ENCODE measurements around the gene TADA1.
A peak's percentile ranks its signal among the peaks of the same experiment; 100 is the strongest.
"Not testable (repeated sequence)": the region's sequence is repeated elsewhere in the genome, so short reads cannot be mapped to it uniquely, and the experiment has no call there.

Gene TADA1

DNA sequence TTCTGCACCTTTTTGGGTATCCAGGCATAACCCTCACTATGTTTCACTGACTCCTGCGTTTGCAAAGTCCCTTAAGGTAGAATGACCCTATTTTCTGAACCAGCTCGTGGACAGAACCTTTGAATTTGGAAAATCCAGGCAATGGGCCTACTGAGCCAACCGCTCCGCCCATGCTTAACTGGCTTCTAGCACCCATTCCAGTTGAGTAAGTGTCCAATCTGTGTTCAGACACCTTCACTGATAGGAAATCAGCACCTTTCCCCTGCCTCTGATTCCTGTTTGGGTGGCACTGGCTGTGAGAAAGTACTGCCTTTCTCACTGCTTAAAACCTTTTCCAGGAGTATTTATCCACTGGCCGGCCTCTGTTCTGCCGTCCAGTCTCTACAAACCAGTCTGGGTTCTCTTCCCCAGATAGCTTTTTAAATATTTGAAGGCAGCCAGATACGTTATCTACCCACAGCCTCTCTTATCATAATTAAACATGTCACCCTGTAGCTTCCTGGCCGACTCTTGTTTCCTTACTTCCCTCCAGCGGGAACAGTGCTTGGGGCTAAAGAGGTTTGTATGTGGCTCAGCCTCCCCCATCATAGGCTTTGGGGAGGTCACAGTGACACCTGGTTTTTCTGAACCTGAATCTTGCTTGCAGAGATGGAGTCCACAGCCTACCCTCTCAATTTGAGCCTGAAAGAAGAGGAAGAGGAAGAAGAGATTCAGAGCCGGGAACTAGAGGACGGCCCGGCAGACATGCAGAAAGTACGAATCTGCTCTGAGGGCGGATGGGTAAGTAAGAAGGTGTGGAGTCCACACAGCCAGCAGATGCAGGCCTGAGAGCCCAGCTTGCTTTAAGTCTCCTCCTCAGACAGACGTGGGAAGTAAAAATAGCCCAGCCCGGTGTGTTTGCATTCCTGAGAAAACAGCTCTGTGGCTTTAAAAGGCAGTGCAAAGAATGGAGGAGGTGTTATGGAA lies 35.5 kb downstream of the TADA1 start:
- 0 out of 2 replicates have a peak, but pooled peaks have one; percentile 16 for TF ChIP-seq TAF1 (IDR thresholded peaks at IDR 0.05; ENCODE audit: borderline replicate concordance, low read depth, low read length)
- TF ChIP-seq POLR2A (IDR thresholded peaks at IDR 0.05; ENCODE audit: low read depth, low read length) = no peak
- FAIRE-seq (no peak), DNase-seq (ENCODE audit: insufficient read length) (no peak)

DNA sequence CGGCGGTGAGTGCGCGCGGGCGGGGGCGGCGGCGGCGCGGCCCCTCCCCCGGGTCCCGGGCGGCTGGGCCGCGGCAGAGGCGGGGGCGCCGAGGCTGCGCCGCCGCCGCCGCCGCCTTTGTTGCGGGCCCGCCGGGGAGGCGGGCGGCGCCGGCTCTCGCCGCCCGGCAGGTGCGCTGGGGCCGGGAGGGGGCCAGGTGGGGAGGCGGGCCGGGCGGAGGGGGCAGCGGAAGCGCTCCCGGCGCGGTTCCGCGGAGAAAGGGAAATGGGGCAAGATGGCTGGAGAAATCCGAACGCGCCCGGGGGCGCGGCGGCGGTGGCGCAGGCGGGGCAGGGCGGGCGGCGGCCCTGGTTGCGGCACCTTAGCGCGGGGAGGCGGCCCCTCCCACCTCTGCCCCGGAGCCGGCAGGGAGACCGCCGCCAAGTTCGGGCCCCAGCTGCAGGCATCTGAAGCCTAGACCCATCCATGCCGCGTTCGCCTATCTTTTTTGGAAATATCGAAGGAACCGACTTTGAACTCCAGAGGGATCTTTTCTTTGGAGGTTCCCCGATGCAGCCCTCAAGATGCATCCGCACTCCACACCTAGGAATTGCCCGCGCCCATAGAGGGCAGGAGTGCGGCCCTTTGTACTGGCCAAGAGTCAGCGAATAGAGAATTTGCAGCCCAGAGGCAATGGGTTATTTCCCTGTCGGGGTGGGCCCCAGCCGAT lies 36.3 kb downstream of the TADA1 start:
- TF ChIP-seq TAF1 (IDR thresholded peaks at IDR 0.05; ENCODE audit: borderline replicate concordance, low read depth, low read length) (no peak), POLR2A (IDR thresholded peaks at IDR 0.05; ENCODE audit: low read depth, low read length) (no peak), POLR2AphosphoS5 (IDR thresholded peaks at IDR 0.05; ENCODE audit: low read depth, low read length) (no peak)
- FAIRE-seq (no peak), DNase-seq (ENCODE audit: insufficient read length) (peak; percentile 39)

DNA sequence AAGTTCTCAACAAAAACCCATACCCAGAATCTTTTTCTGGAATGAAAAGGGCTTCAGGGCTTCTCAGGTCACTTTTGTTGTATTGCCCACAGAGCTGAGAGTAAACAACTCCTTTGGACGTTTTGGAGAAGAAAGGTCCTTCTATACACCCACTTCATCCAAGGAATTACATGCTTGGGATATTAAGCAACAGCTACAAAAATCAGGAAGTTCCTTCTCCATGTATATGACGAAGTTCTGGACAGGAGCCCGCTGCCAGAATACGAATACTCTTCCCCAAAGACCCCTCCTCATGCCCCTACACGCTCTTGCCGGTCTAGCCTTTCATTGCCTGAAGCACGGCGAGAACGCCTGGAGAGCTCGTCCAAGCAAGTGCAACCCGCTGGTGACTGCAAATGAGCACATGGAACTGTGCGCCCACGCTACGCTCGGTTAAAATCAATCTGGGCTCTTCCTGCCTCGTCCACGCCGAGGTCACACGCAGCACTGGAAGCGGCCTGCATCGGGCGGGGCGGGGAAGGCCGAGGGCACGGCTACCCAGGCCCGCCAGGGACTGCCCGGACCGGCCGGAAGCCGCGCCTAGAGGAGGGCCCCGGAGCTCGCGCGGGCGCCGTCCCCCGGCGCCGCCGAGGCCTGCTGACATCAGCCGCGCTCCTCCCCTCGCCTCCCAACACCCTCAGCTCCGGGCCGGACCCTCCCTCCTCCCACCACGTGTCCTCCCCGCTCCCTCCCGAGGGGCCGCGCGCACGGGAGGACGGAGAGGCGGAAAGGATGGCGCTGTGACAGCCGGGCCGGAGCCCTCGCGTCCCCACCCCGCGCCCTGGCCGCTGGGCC lies 37.1 kb downstream of the TADA1 start, which contains the start of gene POGK:
Gene POGK, plus strand, starts transcription at position 710 of the 834 bp plus-strand sequence. CDS start 1,482 bp downstream, outside the sequence.
- peak; percentile 92 for TF ChIP-seq POLR2A (IDR thresholded peaks at IDR 0.05; ENCODE audit: low read depth, low read length)
- peak; percentile 87 for TF ChIP-seq POLR2AphosphoS5 (IDR thresholded peaks at IDR 0.05; ENCODE audit: low read depth, low read length)
- peak; percentile 59; the same call in 1 of the 2 replicates for TF ChIP-seq TAF1 (IDR thresholded peaks at IDR 0.05; ENCODE audit: borderline replicate concordance, low read depth, low read length)
- FAIRE-seq = peak; percentile 91
- DNase-seq (ENCODE audit: insufficient read length) = peak; percentile 85

DNA sequence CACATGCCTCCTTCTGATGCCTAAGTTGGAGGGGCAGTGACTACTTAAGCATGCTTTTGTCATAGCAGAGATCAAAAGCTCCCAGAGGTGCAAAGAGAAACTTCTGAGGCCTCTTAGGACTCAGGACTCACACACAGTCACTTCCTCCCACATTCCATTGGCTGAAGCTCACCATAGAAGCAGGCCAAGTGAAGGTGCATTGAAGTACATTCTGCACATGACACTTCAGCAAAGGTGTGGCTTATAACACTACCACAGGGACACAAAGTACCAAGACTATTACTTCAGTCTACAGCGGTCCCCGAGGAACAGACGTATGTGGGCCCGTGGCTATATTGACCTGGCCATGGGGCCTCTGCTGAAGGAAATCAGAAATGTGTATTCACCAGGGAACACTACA lies 39.3 kb downstream of the TADA1 start:
- TF ChIP-seq POLR2AphosphoS5 (IDR thresholded peaks at IDR 0.05; ENCODE audit: low read depth, low read length) (no peak), POLR2A (IDR thresholded peaks at IDR 0.05; ENCODE audit: low read depth, low read length) (no peak), TAF1 (IDR thresholded peaks at IDR 0.05; ENCODE audit: borderline replicate concordance, low read depth, low read length) (no peak)
- DNase-seq (ENCODE audit: insufficient read length) (no peak), FAIRE-seq (no peak)

DNA sequence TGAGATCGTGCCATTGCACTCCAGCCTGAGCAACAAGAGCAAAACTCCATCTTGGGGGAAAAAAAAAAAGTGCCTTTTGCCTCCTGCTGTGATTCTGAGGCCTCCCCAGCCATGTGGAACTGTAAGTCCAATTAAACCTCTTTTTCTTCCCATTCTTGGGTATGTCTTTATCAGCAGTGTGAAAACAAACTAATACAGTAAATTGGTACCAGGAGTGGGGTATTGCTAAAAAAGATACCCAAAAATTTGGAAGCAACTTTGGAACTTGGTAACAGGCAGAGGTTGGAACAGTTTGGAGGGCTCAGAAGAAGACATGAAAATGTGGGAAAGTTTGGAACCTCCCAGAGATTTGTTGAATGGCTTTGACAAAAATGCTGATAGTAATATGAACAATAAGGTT lies 46.3 kb downstream of the TADA1 start:
- not testable (repeated sequence) for FAIRE-seq; DNase-seq (ENCODE audit: insufficient read length)

DNA sequence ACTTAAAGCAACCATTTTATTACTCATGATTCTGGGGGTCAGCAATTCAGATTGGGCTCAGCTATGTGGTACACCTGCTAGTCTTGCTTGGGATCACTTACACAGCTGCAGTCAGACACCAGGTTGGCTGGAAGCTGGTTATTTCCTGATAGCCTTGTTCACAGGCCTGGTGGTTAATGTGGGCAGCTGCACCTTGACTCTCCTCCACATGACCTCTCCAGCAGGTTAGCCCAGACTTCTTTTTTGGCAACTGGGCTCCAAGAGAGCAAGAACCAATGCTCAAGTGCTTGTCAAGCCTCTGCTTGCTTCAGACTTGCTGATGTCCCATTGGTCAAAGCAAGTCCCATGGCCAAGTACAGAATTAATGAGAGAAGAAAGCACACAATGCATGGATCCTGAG lies 48.6 kb downstream of the TADA1 start:
- FAIRE-seq (no peak), DNase-seq (ENCODE audit: insufficient read length) (no peak)
- no peak for TF ChIP-seq POLR2AphosphoS5 (IDR thresholded peaks at IDR 0.05; ENCODE audit: low read depth, low read length)
- TF ChIP-seq POLR2A (IDR thresholded peaks at IDR 0.05; ENCODE audit: low read depth, low read length) = no peak
- TF ChIP-seq TAF1 (IDR thresholded peaks at IDR 0.05; ENCODE audit: borderline replicate concordance, low read depth, low read length) = no peak

DNA sequence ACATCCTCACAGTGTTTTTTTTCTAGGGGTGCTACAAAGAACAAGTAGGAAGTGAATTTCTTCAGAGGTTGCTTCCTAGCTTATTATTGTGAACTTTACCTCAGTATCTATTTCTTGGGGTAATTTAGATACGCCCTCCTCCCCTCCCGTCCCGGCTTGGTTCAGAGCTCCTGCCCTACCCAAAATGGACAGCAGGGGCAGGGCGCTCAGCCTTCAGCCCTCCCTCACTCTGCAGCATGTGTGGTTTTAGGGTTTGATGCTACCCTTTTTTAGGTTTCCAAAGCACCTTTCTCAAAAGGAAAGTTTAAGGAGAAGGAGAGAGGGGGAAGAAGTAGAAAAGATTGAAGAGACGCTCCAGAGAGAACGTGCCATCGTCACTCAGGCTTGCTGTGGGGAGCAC lies 53.7 kb downstream of the TADA1 start:
- DNase-seq (ENCODE audit: insufficient read length) = no peak
- no peak for FAIRE-seq
- TF ChIP-seq TAF1 (IDR thresholded peaks at IDR 0.05; ENCODE audit: borderline replicate concordance, low read depth, low read length) = no peak
- TF ChIP-seq POLR2A (IDR thresholded peaks at IDR 0.05; ENCODE audit: low read depth, low read length) = no peak
- TF ChIP-seq POLR2AphosphoS5 (IDR thresholded peaks at IDR 0.05; ENCODE audit: low read depth, low read length) = no peak

DNA sequence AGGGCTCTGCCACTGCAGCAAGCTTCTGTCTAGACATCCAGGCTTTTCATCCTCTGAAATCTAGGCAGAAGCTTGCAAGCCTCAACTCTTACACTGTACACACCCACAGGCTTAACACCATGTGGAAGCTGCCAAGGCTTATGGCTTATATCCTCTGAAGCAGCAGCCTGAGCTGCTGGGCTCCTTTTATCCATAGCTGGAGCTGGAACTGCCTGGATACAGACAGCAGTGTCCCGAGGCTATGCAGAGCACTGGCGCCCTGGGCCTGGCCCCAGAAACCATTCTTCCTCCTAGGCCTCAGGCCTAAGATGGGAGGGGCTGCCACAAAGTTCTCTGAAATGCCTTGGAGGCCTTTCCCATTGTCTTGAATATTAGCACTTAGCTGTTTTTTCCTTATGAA lies 56.1 kb downstream of the TADA1 start:
- DNase-seq (ENCODE audit: insufficient read length) = no peak
- no peak for FAIRE-seq
- TF ChIP-seq POLR2A (IDR thresholded peaks at IDR 0.05; ENCODE audit: low read depth, low read length) = no peak
- no peak for TF ChIP-seq POLR2AphosphoS5 (IDR thresholded peaks at IDR 0.05; ENCODE audit: low read depth, low read length)
- TF ChIP-seq TAF1 (IDR thresholded peaks at IDR 0.05; ENCODE audit: borderline replicate concordance, low read depth, low read length) = no peak

DNA sequence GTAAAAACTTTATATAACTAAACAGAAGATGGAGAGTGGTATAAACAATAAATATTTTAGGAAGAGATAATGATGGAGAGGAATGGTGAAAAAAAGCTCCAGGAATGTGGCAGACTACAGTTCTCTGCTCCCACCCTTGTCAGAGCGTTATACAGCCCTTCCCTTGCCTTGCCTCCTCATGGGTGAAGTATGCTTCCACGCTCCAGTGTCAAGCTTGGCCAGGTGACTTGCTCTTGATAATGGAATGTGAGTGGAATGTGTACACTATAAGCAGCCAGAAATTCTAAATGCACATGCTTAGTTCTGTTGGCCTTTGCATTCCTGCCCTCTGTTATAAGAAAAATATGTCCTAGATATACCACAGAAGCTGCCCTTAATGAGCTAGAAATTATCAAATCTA lies 61.5 kb downstream of the TADA1 start:
- TF ChIP-seq POLR2A (IDR thresholded peaks at IDR 0.05; ENCODE audit: low read depth, low read length) (no peak), TAF1 (IDR thresholded peaks at IDR 0.05; ENCODE audit: borderline replicate concordance, low read depth, low read length) (no peak), POLR2AphosphoS5 (IDR thresholded peaks at IDR 0.05; ENCODE audit: low read depth, low read length) (no peak)
- DNase-seq (ENCODE audit: insufficient read length) = no peak
- no peak for FAIRE-seq

DNA sequence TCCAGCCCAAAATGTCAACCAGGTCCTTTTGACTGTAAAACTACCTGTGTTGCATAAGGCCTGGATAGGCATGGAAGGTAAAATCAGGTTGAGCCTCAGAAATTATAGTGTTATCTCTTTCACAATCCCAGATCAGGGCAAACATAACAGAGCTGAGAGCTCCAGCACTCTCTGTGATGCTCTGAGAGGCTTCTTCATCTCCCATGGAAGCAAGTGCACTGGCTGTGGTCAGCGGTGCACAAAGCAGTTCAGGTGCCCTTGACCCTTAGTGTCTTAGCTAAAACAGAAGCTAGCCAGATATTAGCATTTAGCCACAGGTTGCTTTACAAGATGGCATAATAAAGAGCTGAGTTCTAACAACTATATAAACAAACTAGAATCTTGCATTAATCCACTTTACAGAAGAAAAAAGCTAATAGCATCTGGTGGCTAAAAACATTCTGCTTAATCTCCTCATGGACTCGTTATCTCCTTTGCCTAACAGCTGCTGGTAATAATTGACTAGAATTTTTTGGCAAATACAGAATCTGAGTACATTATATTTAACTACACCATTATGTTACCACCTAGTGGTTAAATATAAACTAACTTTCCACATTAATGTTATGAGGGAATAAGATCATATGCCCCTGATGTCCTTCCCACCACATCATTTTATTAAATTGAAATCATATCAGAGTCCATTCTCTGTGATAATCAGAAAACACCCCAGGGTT lies 62.4 kb downstream of the TADA1 start:
- DNase-seq (ENCODE audit: insufficient read length) (no peak), FAIRE-seq (no peak)
- TF ChIP-seq POLR2A (IDR thresholded peaks at IDR 0.05; ENCODE audit: low read depth, low read length) = no peak
- no peak for TF ChIP-seq POLR2AphosphoS5 (IDR thresholded peaks at IDR 0.05; ENCODE audit: low read depth, low read length)
- TF ChIP-seq TAF1 (IDR thresholded peaks at IDR 0.05; ENCODE audit: borderline replicate concordance, low read depth, low read length) = no peak
